Astrocyte of the cerebellum (primary cell): ENCODE measurements around the gene FOXF1.

Source experiments
- DNase-seq: peaks from one replicate; pipeline ENCODE4 v3.0.0-alpha.2; 2011; ENCODE audit warnings: low read depth
- H3K4me3 ChIP-seq: 2 replicates; pipeline ENCODE4 v1.5.1; 2011; ENCODE audit warnings: mild to moderate bottlenecking, low read depth, low read length, moderate library complexity
- CTCF ChIP-seq: IDR thresholded peaks from 2 replicates; pipeline ENCODE4 v1.5.1; 2012; ENCODE audit warnings: low read length, low read depth, moderate library complexity, mild to moderate bottlenecking; ENCODE audit errors: missing control alignments
- in situ Hi-C: cut with HindIII; loops from 2 replicates; pipeline ENCODE4 v1.10.0; 2017; ENCODE audit warnings: low sequenced_read_pairs

The FOXF1 gene

GRCh38 chr16:86467490-86467889, 42.8 kb upstream of the FOXF1 start:
- in situ Hi-C loops, result no loop called here
- no peak overlapping the region for H3K4me3 ChIP-seq
- TF ChIP-seq CTCF, result no peak
- no peak for DNase-seq

GRCh38 chr16:86470964-86471363, 39.4 kb upstream of the FOXF1 start:
- H3K4me3 ChIP-seq, result no peak overlapping the region
- no peak for DNase-seq
- in situ Hi-C loops, result no loop called here
- no peak for TF ChIP-seq CTCF

- in situ Hi-C loops, result no loop called here
- no peak overlapping the region for H3K4me3 ChIP-seq
- DNase-seq, result no peak
- TF ChIP-seq CTCF, result no peak
Measured at GRCh38 chr16:86471896-86472295, 38.4 kb upstream of the FOXF1 start.

- no peak for TF ChIP-seq CTCF
- in situ Hi-C loops, result no loop called here
- no peak overlapping the region for H3K4me3 ChIP-seq
- DNase-seq, result no peak
Measured at GRCh38 chr16:86472366-86472765, 38.0 kb upstream of the FOXF1 start.

GRCh38 chr16:86476956-86477534, 33.3 kb upstream of the FOXF1 start:
- in situ Hi-C loops, result no loop called here
- TF ChIP-seq CTCF, result no peak
- no peak for DNase-seq
- H3K4me3 ChIP-seq, result no peak overlapping the region

- H3K4me3 ChIP-seq, result no peak overlapping the region
- no peak for DNase-seq
- no peak for TF ChIP-seq CTCF
- in situ Hi-C loops, result no loop called here
Measured at GRCh38 chr16:86477642-86478041, 32.7 kb upstream of the FOXF1 start.

- no peak for TF ChIP-seq CTCF
- in situ Hi-C loops, result no loop called here
- H3K4me3 ChIP-seq, result no peak overlapping the region
- no peak for DNase-seq
Measured at GRCh38 chr16:86478779-86479178, 31.5 kb upstream of the FOXF1 start.
